Pancreas (tissue), 10 donors: ENCODE results near the gene WWC2. TPM values are rescaled to one million over a fixed set of nuclear protein-coding genes. Genes with fewer than 3 reads are reported as not detected.
"Not testable (repeated sequence)": the region's sequence is repeated elsewhere in the genome, so short reads cannot be mapped to it uniquely, and the experiment has no call there.

Source experiments
- ATAC-seq, 4 donors: fragments of 200-7000 bp; cut with Tn5 transposase; one replicate each; pipeline versions ENCODE4 v1.8.0 to v1.9.1; 2020; ENCODE audit warnings: mild to moderate bottlenecking in 4 of 4, moderate library complexity in 4 of 4
- DNase-seq, 6 donors: peaks; one replicate each; pipeline ENCODE4 v3.0.0-alpha.2; 2020
- FAIRE-seq: peaks from 2 replicates; lab custom pipeline; 2012; peaks lifted over from hg19 to GRCh38; lab: Jason Lieb, UNC
- H3K27ac ChIP-seq, 4 donors: fragments of 200-600 bp; sonication (generic); 1 replicate in 3 of 4; 2 replicates in 1 of 4; pipeline versions ENCODE4 v1.5.0 to v1.8.0; 2020
- H3K27me3 ChIP-seq, 4 donors: fragments of 200-600 bp; one replicate each; pipeline ENCODE4 v1.8.0; 2021
- H3K36me3 ChIP-seq, 3 donors: fragments of 200-600 bp; sonication (generic) in 1 of 3; one replicate each; pipeline versions ENCODE4 v1.5.0 to v1.8.0; 2020 to 2021
- H3K4me1 ChIP-seq, 3 donors: fragments of 200-600 bp; one replicate each; pipeline ENCODE4 v1.8.0; 2021
- H3K4me3 ChIP-seq, 4 donors: fragments of 200-600 bp; sonication (generic) in 2 of 4; one replicate each; pipeline versions ENCODE4 v1.5.0 to v1.8.0; 2020 to 2021
- H3K9me3 ChIP-seq, 4 donors: fragments of 200-600 bp; one replicate each; pipeline ENCODE4 v1.8.0; 2021
- CTCF ChIP-seq, 4 donors: fragments of 200-600 bp; sonication (generic) in 3 of 4; IDR thresholded peaks; one replicate each; pipeline versions ENCODE4 v1.5.0 to v1.8.0; 2021; ENCODE audit warnings: antibody characterized with exemption in 4 of 4
- WGBS, 2 donors: extraction: QIAGEN DNeasy Blood & Tissue Kit; methylation state at CpG; one replicate each; pipeline ENCODE4 v1.1.7; 2013; 5-methylcytosine and 5-hydroxymethylcytosine counted together
- intact Hi-C, 3 donors: fragments of 100-400 bp; cut with DNase I; formaldehyde crosslinking; loops; one replicate each; pipeline versions ENCODE4 v1.11.1 to v1.14.2; 2022
- polyA plus RNA-seq, 2 donors: library from polyadenylated mRNA; stranded (reverse); fragments of 200-250 nt; gene quantifications; one replicate each; pipeline ENCODE4 v1.2.3, GENCODE V29; 2013
- total RNA-seq, 6 donors: library from RNA; stranded (reverse); fragmentation: NEBNext Ultra II Directional in 4 of 6; extraction: Animal tissue kit (Norgen Biotek cat#: 25700) in 4 of 6; gene quantifications; one replicate each; pipeline versions ENCODE4 v1.2.1 to v1.2.4, GENCODE V29; 2021 to 2023
- donor health status: healthy with polysubstance abuse.
- donor health status: DM: no; HTN: no; CAD: no; lungs with moderate emphysema.
- donor health status: DM: no; HTN: no; CAD: no.
- donor health status: control.
- donor health status: control.
- donor health status: Bipolar disorder and iron deficiency.
- donor health status: DM: yes; HTN: yes; CAD: no.
- donor health status: DM: no; HTN: no; CAD: no.
- donor health status: DM: no; HTN: no; CAD: no.
- donor health status: DM: yes; HTN: yes; CAD: no.

Gene WWC2
- total and polyA plus RNA-seq, 8 donors, result 4.4 to 27.5 (median 16.9) TPM

- 96 to 97% methylated on average over 7 of the region's 7 CpGs for WGBS, 2 donors
- H3K4me3 ChIP-seq, result no peak overlapping the region
- intact Hi-C loops, result no loop called here
- no peaks in the 10 kb centered on the region for H3K4me1 ChIP-seq
- H3K9me3 ChIP-seq, result no peaks in the 10 kb centered on the region
- ATAC-seq, result no peak
- no peaks in the 10 kb centered on the region for H3K36me3 ChIP-seq
- no peak for FAIRE-seq
- no peaks in the 10 kb centered on the region for H3K27me3 ChIP-seq
- peak in 2 of 6 donors; percentile 39 to 53 for DNase-seq
- no peak for TF ChIP-seq CTCF (IDR thresholded peaks at IDR 0.05)
- H3K27ac ChIP-seq, result no peak overlapping the region
These were observed 225.6 kb downstream of the WWC2 start for GRCh38 chr4:183324619-183325018.

GRCh38 chr4:183326387-183326786 is 227.3 kb downstream of the WWC2 start:
- intact Hi-C loops, DNase-seq, H3K4me3 ChIP-seq, ATAC-seq, H3K4me1 ChIP-seq, H3K27ac ChIP-seq, H3K36me3 ChIP-seq, H3K27me3 ChIP-seq, H3K9me3 ChIP-seq, FAIRE-seq: not testable (repeated sequence)
- 90 to 91% methylated on average over 6 of the region's 6 CpGs for WGBS, 2 donors

- no peak for ATAC-seq
- intact Hi-C loops, result no loop called here
- FAIRE-seq, result no peak
These were observed 227.8 kb downstream of the WWC2 start for GRCh38 chr4:183326853-183327252.

GRCh38 chr4:183327827-183328226 is 228.8 kb downstream of the WWC2 start:
- Histone ChIP-seq H3K36me3 (no peaks in the 10 kb centered on the region), H3K9me3 (no peaks in the 10 kb centered on the region), H3K27me3 (no peaks in the 10 kb centered on the region), H3K4me3 (no peak overlapping the region), H3K4me1 (no peaks in the 10 kb centered on the region), H3K27ac (no peak overlapping the region)
- no peak for ATAC-seq
- no peak for TF ChIP-seq CTCF (IDR thresholded peaks at IDR 0.05)
- 89 to 91% methylated on average over 7 of the region's 7 CpGs for WGBS, 2 donors
- DNase-seq, result peak in 1 of 6 donors; percentile 38
- FAIRE-seq, result no peak
- intact Hi-C loops, result no loop called here

More at GRCh38 chr4:183326853-183327252, 227.8 kb downstream of the WWC2 start:
- no peaks in the 10 kb centered on the region for H3K9me3 ChIP-seq
- no peak for TF ChIP-seq CTCF (IDR thresholded peaks at IDR 0.05)
- DNase-seq, result no peak
- H3K27ac ChIP-seq, result no peak overlapping the region
- 45 to 80% methylated on average over 2 of the region's 2 CpGs for WGBS, 2 donors
- H3K27me3 ChIP-seq, result no peaks in the 10 kb centered on the region
- no peaks in the 10 kb centered on the region for H3K4me1 ChIP-seq
- no peak overlapping the region for H3K4me3 ChIP-seq
- no peaks in the 10 kb centered on the region for H3K36me3 ChIP-seq

- ATAC-seq (peak in 1 of 4 donors; percentile 14), DNase-seq (no peak), FAIRE-seq (no peak)
- Histone ChIP-seq H3K27ac (no peak overlapping the region), H3K4me3 (no peak overlapping the region), H3K36me3 (no peaks in the 10 kb centered on the region), H3K27me3 (no peaks in the 10 kb centered on the region), H3K4me1 (no peaks in the 10 kb centered on the region), H3K9me3 (no peaks in the 10 kb centered on the region)
- intact Hi-C loops, result no loop called here
- no peak for TF ChIP-seq CTCF (IDR thresholded peaks at IDR 0.05)
- 46 to 48% methylated on average over 7 of the region's 7 CpGs for WGBS, 2 donors
These were observed 229.8 kb downstream of the WWC2 start for GRCh38 chr4:183328832-183329231.
